HG02840 (cell line): ENCODE results near the gene PIGV.
"Not testable (repeated sequence)": the region's sequence is repeated elsewhere in the genome, so short reads cannot be mapped to it uniquely, and the experiment has no call there.

Experiments used
- ATAC-seq: cut with Tn5 transposase; IDR thresholded peaks from one replicate; pipeline ENCODE4 v1.9.1; 2021; ENCODE audit warnings: mild to moderate bottlenecking, moderate library complexity, moderate number of reproducible peaks; ENCODE audit not compliant: unreplicated experiment, low FRiP score

Gene PIGV

DNA sequence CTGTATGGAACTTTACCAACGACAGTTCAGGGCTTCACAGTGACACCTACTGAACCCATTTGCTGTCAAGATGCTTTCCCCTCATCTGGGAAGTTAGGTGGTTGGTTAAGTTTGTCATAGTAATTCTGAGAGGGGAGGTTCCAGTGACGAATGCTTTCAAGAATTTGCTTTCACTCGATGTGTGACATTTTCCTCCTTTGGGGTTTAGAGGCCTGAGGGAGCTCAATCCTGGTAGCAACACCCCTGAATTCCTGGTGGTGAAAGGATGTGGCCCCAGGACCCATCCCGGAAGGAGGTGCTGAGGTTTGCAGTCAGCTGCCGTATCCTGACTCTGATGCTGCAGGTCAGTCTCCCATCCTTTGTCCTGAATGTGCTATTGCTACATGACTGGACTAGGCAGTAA lies 2.8 kb downstream of the PIGV start:
- ATAC-seq: no peak

DNA sequence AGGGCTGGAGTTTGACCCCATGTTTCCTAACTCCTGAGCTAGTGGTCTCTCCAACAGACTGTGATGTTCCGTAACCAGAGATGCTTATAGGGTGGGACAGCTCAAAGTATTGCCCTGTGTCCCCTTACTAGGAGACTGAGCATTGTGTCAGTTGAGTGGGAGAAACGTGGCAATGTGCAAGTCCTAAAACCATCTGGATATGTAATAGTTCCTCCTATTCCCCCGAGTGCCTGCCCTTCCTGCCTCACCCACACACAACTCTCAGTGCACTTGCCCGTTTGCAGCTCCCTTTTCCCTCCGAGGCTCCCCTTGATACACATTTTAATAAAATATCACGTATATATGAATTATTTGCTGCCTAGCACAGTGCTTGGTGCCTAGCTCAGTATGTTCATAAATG lies 3.4 kb downstream of the PIGV start:
- ATAC-seq: no peak

DNA sequence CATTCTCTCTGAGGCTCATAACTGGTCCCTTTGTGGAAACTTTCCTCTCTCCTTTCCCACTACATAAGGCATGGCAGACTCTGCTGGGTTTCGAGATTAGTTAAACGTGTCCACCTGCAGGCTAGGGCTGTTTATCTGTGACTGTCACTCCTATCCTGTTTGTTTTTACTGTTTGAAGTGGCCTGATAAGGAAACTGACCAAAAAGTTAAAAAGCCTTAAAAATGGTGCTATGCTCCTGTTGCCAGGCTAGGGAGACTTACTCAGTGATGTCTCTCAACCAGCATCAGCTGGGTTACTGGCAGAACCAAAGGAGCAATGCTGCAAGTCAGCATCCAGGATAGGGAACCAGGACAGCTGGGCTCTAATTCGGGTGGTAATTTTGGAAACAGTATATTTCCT lies 3.9 kb downstream of the PIGV start:
- ATAC-seq: no peak

DNA sequence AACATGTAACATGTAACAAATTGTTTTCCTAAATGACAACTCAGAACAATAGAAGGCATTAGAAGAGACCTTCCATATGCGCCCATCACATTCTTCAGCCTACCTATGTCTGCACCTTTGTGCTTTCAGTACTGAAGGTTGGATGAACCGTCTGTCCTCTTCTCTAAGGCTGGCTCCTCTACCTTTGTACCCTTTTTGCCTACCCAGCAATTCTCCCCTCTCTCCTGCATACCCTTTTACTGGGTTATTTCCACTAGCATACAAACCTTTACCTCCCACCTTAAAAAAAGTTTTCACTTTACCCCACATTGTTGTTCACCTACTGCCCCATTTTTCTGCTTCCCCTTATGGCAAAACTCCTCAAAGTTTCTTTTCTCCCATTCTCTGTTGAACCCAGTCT lies 5.2 kb downstream of the PIGV start:
- no peak for ATAC-seq

DNA sequence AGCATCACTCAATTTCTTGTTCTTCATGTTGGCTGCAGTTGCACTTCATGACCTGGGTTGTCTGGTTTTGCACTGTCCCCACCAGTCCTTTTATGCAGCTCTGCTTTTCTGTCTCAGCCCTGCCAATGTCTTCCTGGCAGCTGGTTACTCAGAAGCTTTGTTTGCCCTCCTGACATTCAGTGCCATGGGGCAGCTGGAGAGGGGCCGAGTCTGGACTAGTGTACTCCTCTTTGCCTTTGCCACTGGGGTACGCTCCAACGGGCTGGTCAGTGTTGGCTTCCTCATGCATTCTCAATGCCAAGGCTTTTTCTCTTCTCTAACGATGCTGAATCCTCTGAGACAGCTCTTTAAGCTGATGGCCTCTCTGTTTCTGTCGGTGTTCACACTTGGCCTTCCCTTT lies 6.6 kb downstream of the PIGV start:
- ATAC-seq: no peak

DNA sequence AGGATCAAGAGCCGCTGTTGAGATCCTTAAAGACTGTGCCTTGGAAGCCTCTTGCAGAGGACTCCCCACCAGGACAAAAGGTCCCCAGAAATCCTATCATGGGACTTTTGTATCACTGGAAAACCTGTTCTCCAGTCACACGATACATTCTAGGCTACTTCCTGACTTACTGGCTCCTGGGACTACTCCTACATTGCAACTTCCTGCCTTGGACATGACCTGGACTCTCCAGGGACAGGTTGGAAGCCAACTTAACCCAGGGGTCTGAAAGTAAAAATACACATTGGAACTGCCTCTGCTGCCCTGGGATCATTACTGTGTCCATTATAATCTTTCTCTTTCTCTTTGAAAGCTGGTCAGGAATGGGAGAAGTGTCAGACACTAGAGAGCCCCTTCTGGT lies 9.9 kb downstream of the PIGV start:
- no peak for ATAC-seq

DNA sequence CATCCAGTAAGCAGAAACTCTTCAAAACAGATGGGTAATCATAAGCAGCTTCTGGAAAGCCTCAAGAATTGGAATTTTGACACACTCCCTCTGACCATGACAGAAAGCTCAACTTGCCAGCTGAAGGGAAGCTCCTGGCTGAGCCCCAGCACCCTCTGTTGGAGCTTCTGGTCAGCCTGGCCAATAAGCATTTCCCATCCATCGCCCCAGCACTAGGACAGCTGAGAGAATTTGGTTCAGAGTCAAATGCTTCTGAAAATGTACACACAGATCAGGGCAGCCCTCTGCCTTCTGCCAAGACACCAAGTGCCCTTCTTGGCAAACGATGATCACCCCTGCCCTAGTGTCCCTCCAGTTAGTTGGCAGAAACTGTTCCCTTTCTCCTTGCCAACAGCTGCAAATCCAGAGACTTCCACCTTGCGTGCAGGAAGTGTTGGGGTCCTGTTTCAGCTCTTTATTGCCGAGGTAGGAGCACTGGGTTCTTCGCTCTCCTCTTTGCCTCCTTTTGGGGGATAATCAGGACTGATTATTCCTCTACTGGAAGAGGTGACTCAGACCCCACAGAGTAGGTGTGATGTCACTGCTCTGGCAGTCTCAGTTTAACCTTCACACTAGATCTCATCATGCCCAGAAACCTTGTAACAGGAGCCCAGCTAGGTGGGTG lies 11.9 kb downstream of the PIGV start:
- no peak for ATAC-seq

DNA sequence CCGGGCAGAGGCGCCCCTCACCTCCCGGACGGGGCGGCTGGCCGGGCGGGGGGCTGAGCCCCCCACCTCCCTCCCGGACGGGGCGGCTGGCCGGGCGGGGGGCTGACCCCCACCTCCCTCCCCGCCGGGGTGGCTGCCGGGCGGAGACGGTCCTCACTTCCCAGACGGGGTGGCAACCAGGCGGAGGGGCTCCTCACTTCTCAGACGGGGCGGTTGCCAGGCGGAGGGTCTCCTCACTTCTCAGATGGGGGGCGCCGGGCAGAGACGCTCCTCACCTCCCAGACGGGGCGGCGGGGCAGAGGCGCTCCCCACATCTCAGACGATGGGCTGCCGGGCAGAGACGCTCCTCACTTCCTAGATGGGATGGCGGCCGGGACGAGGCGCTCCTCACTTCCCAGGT lies 16.2 kb downstream of the PIGV start:
- ATAC-seq: not testable (repeated sequence)

DNA sequence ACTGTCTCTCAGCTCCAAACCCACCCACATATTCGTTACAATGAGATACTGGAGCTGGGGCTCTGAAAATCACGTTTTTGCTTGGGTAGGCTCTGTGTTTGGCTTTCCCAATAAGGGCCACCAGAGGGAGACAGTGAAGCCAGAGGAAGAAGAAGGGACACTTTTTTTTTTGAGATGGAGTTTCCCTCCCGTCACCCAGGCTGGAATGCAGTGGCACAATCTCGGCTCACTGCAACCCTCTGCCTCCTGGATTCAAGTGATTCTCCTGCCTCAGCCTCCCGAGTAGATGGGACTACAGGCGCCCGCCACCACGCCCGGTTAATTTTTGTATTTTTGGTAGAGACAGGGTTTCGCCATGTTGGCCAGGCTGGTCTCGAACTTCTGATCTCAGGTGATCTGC lies 22.4 kb downstream of the PIGV start:
- ATAC-seq: not testable (repeated sequence)

DNA sequence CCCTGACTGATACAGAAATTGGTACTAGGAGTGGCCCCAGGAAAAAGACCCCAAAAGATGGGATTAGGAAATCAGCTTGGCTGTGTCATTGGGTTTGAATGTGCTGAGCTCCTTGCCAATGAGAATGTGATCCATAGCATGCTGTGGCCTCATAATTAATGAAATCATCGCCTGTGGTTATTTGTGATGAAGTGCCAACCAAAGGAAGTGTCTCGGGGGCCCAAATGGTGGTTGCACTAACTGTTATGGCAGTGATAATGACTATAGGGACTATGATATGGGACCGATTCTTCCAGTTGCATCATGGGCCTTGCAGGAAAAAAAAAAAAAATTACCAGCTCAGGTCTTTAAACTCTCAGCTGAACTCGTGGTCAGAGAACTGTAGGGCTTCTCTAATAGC lies 23.3 kb downstream of the PIGV start:
- ATAC-seq: no peak

DNA sequence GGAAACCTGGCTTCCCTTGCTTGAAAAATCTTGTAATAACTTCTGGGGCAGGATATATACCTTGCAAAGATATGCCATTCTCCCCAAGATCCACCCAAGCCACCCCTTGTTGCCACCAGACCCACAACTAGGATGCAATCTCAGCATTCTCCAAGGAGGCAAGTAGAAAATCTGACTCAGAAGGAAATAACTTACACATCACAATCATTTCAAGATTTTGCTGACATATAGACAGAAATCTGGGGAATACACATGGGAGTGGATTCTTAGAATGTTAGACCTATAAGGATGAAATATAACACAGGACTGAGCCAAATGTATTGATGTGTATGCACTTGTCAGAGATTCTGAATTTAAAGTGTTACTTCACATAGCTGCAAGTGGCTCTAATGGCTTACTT lies 24.0 kb downstream of the PIGV start:
- ATAC-seq: no peak

DNA sequence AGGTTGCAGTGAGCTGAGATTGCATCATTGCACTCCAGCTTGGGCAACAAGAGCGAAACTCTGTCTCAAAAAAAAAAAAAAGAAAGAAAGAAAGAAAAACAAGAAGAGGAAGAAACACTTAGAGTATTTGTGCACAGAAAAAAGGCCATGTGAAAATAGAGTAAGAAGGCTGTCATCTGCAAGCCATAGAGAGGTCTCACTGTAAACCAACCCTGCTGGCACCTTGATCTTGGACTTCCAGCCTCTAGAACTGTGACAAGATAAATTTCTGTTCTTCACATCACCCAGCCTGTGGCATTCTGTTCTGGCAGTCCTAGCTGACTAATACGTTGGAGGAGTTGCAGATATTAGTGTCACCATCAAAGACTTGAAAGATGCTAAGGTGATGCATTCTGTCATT lies 26.6 kb downstream of the PIGV start:
- no peak for ATAC-seq

DNA sequence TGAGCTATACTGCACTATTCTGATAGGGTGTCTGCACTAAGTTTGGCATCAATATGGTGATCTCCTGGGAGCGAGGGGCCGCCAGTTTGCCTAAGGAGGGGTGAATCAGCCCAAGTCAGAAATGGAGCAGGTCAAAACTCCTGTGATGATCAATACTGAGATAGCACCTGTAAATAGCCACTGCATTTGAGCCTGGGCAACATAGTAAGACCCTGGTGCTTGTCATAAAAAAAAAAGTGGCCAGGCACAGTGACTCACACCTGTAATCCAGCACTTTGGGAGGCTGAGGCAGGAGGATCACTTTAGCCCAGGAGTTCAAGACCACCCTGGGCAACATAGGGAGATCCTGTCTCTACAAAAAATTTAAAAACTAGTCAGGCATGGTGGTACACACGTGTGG lies 27.1 kb downstream of the PIGV start:
- no peak for ATAC-seq

DNA sequence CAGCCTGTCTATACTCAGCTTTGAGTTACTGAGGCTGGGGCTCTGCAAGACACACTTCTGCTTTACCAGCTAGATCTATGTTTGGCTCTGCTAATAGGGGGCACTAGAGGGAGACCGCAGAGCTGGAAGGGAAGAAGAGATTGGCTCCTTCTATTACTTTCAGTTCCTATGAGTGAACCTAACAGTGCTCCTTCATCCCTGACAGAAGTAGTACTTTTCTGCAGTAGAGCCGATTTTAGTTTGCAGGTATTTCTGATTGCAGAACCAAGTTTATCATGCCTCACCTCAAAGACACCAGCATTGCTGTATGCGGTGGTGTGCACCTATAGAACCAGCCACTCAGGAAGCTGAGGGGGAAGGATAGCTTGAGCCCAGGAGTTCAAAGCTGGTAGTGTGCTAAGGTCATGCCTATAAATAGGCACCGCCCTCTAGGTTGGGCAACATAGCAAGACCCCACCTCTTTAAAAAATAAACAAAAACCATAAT lies 33.1 kb downstream of the PIGV start:
- ATAC-seq: no peak

DNA sequence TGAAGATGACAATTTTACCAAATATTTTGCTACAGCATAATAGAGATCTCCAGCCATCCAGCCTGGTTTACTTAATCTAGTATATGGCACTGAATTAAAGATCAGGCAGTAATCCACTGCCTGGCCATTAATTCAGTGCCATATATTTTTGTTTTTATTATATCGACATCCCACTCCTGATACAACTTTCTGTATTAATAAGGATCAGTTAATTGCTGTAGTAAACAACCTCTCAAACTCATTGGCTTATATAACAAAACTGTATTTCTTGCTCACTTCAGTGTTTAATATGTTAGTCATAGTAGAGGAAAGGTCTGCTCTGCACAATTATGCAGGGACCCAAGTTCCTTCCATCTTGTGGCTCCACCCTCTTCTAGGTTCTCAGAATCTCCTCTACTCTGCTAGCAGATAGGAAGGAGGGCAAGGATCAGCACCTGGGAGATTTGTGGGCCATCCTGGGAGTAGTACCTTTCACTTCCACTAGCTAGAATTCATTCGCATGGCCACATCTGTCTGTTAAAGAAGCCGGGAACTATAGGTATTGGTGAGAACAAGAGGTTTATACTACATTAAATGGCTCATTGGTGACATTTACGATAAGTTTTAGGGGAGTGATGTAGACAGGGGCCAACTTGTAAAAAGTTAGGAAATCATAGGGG lies 35.1 kb downstream of the PIGV start:
- no peak for ATAC-seq

DNA sequence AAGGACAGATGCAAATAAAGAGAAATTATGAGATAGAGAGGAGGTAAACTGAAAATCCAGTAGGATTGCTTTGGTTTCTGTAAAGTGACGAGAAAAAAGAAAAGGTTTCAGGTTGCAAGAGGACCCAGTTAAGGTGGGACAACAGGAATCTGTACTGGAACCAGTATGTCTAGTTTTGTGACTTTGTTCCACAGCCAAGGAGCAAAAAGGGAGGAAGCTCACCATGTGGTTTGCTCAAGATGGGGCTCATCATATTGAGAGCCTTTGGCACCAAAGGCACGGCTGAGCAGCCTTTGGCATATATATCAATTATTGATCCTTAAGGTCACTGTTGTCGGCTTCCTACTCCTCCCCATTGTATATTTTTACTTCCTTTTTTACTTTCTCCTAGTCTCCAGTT lies 37.0 kb downstream of the PIGV start:
- ATAC-seq: no peak

DNA sequence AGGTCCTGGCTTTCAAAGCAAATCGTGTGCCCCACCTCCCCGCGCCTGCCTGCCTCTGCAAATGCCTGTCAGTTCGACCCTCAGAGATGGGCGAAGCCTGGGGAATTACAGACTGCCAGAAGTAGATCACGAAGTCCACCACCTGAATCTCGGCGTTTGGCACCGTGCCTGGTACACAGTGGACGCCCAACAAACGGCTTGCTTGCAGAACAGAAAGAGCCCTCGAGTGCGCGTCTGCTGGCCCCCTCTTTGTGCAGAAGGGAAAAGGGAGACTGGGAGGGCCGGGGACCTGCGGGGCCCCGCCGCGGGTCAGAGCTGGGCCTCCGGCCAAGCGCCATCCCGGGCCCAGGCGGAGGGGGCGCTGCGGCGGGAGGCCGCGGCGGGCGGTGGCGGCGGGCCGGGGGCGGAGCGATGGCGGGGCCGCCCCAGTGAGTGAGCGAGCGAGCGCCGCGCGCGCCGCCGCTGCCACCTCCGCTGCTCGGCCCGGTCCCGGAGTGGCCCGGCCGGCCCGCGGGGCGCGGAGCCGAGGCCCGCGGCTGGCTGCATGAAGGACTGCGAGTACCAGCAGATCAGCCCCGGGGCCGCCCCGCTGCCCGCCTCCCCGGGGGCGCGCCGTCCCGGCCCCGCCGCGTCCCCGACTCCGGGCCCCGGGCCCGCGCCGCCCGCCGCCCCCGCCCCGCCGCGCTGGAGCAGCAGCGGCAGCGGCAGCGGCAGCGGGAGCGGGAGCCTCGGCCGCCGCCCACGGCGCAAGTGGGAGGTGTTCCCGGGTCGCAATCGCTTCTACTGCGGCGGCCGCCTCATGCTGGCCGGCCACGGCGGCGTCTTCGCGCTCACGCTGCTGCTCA lies 38.7 kb downstream of the PIGV start, which contains the start of gene ZDHHC18:
Gene ZDHHC18 (plus strand): TSS at position 428 of the 845 bp plus-strand sequence. CDS start 117 bp downstream, at position 545.
- ATAC-seq: no peak

DNA sequence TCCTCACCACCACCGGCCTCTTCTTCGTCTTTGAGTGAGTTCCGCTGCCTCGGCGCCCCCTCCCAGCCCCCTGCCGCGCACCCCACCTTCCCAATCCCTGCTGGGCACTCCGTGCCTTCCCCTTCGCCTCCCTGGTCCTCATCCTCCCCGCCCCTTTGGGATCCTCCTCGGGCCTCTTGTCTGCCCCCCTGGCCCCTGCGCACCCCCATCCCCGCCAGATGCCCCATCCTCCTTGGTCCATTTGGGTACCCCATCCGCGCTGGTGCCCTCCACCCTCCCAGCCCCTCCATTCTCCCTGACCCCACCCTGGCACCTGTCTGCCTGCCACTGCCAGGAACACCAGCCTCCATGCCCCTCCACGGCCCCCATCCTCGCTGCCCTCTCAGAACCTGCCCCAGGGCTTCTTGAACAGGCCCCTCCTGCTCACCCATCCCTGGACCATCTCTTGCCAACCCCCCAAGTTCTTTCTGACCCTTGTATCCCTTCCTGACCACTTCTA lies 39.4 kb downstream of the PIGV start:
- ATAC-seq: no peak

DNA sequence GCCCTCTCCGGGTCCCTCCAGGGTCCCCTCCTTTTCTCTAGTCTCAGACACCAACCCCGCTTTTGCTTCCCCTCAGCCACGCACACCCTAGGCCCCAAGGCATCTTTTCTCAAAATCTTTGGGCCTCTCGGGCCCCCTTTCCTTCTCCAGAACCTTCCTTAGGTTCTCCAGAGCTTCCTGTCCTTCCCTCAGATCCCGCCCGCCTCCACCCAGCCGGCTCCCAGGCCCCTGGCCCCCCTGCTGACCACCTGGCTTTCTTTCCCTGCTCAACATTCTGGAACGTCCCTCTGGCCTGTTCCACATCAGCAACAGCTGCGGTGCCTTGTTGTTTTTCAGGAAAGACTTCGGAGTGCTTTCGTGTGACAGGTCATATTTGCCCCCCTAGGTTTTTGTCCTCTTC lies 39.9 kb downstream of the PIGV start:
- no peak for ATAC-seq

DNA sequence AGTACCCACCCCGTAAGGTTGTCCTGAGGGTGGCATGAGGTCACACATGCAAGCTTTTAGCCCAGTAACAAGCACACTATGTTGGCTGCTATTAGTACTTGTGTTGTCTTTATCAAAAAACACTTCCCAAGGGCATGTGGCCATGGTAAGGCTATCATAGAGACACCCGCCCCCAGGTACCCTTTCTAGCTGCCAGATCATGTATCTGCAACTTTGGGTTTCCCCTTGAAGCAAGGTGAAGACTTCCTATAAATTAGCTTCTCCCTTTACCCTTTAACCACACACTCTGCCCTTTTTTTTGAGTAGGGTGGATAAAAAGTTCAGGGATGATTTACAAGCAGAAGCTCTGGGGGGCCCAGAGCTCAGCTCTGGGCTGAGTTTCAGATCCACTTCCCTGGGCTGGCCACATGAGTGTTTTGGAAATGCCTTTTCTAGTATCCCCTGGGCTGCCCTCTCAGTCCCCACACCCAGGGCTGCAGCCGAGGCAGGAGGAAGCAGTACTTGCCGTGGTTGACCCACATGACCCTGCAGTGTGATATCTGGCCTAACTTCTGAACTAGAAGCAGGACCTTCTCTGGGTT lies 40.8 kb downstream of the PIGV start:
- no peak for ATAC-seq
